WTC11 (cell line): Measurements from ENCODE around the gene LIMS1. TPM values are rescaled to one million over a fixed set of nuclear protein-coding genes. Genes with fewer than 3 reads are reported as not detected.
A peak's percentile ranks its signal among the peaks of the same experiment; 100 is the strongest.

Source experiments
- ATAC-seq: fragments of 200-7000 bp; cut with Tn5 transposase; 2 replicates; pipeline ENCODE4 v1.10.0; 2021; ENCODE audit warnings: mild to moderate bottlenecking, moderate library complexity
- CTCF ChIA-PET: fragments of 300-600 bp; sonication (Branson Sonifier 250); formaldehyde crosslinking; loops from one replicate; lab custom pipeline; 2021; ENCODE audit warnings: antibody characterized with exemption; lab: Charles Lee
- POLR2A ChIA-PET: fragments of 350-600 bp; sonication (Branson Sonifier 250); formaldehyde crosslinking; loops from one replicate; lab custom pipeline; 2021; ENCODE audit warnings: antibody characterized with exemption; lab: Charles Lee
- DNase-seq: peaks from one replicate; pipeline ENCODE4 v3.0.0; 2021; ENCODE audit warnings: low spot score
- H3K27ac Mint-ChIP-seq: 2 replicates; pipeline ENCODE4 v1.8.0; 2021; ENCODE audit warnings: mixed read lengths
- H3K27me3 Mint-ChIP-seq: 2 replicates; pipeline ENCODE4 v1.8.0; 2021; ENCODE audit warnings: low read depth, mild to moderate bottlenecking, moderate library complexity, mixed read lengths
- H3K36me3 Mint-ChIP-seq: 2 replicates; pipeline ENCODE4 v1.8.0; 2021; ENCODE audit warnings: mixed read lengths
- H3K4me1 Mint-ChIP-seq: 2 replicates; pipeline ENCODE4 v1.8.0; 2022; ENCODE audit warnings: mixed read lengths
- H3K4me3 Mint-ChIP-seq: 2 replicates; pipeline ENCODE4 v1.8.0; 2021; ENCODE audit warnings: mild to moderate bottlenecking, moderate library complexity, mixed read lengths
- H3K9me3 Mint-ChIP-seq: 2 replicates; pipeline ENCODE4 v1.8.0; 2021; ENCODE audit warnings: mixed read lengths
- ESRRA ChIP-seq: sonication (generic); formaldehyde crosslinking; IDR thresholded peaks from 2 replicates; pipeline ENCODE4 v1.8.1; 2022; ENCODE audit warnings: mild to moderate bottlenecking, missing genetic modification reagents, borderline replicate concordance
- KAT7 ChIP-seq: sonication (generic); formaldehyde crosslinking; IDR thresholded peaks from 2 replicates; pipeline ENCODE4 v1.8.1; 2023; ENCODE audit warnings: missing genetic modification reagents, mild to moderate bottlenecking, borderline replicate concordance
- NFE2L1 ChIP-seq: sonication (generic); formaldehyde crosslinking; IDR thresholded peaks from 2 replicates; pipeline ENCODE4 v1.8.1; 2023; ENCODE audit warnings: missing genetic modification reagents
- NR2C2 ChIP-seq: sonication (generic); formaldehyde crosslinking; IDR thresholded peaks from 2 replicates; pipeline ENCODE4 v1.8.0; 2022; ENCODE audit warnings: mild to moderate bottlenecking, missing genetic modification reagents
- PRRX2 ChIP-seq: fragments of 250-450 bp; sonication (Bioruptor Pico); IDR thresholded peaks from 2 replicates; pipeline ENCODE4 v1.8.0; 2021; ENCODE audit warnings: mild to moderate bottlenecking
- RORB ChIP-seq: fragments of 250-450 bp; sonication (Bioruptor Pico); IDR thresholded peaks from 2 replicates; pipeline ENCODE4 v1.9.0; 2021; ENCODE audit warnings: mild to moderate bottlenecking
- SP1 ChIP-seq: sonication (generic); formaldehyde crosslinking; conservative IDR thresholded peaks from 2 replicates; pipeline ENCODE4 v1.8.1; 2022; ENCODE audit warnings: missing genetic modification reagents
- TEAD1 ChIP-seq: sonication (generic); formaldehyde crosslinking; IDR thresholded peaks from 2 replicates; pipeline ENCODE4 v1.8.0; 2022; ENCODE audit warnings: mild to moderate bottlenecking, missing genetic modification reagents
- ZBTB21 ChIP-seq: sonication (generic); formaldehyde crosslinking; IDR thresholded peaks from 2 replicates; pipeline ENCODE4 v1.8.1; 2023; ENCODE audit warnings: mild to moderate bottlenecking, missing genetic modification reagents, borderline replicate concordance
- ZNF317 ChIP-seq: sonication (generic); formaldehyde crosslinking; IDR thresholded peaks from 2 replicates; pipeline ENCODE4 v1.8.1; 2023; ENCODE audit warnings: low read depth, mild to moderate bottlenecking, moderate library complexity, missing genetic modification reagents, borderline replicate concordance
- total RNA-seq: library from RNA; stranded (reverse); gene quantifications from 3 replicates; pipeline ENCODE4 v1.2.3, GENCODE V29; 2021
- TF ChIP-seq, protein P1 (sequence below): fragments of 250-450 bp; sonication (Bioruptor Pico); IDR thresholded peaks from 2 replicates; pipeline ENCODE4 v2.1.2; 2022; ENCODE audit warnings: mild to moderate bottlenecking, moderate library complexity
- TF ChIP-seq, protein P2 (sequence below): fragments of 250-450 bp; sonication (Bioruptor Pico); IDR thresholded peaks from 2 replicates; pipeline ENCODE4 v1.8.0; 2021; ENCODE audit warnings: mild to moderate bottlenecking
- TF ChIP-seq, protein P3 (sequence below): fragments of 200-600 bp; IDR thresholded peaks from 2 replicates; pipeline ENCODE4 v1.8.0; 2022; ENCODE audit warnings: antibody characterized with exemption
- TF ChIP-seq, protein P4 (sequence below): sonication (generic); formaldehyde crosslinking; IDR thresholded peaks from 2 replicates; pipeline ENCODE4 v1.8.0; 2022; ENCODE audit warnings: mild to moderate bottlenecking, missing genetic modification reagents
- TF ChIP-seq, protein P5 (sequence below): sonication (generic); formaldehyde crosslinking; IDR thresholded peaks from 2 replicates; pipeline ENCODE4 v1.8.0; 2022; ENCODE audit warnings: missing genetic modification reagents
- TF ChIP-seq, protein P6 (sequence below): fragments of 250-450 bp; sonication (Bioruptor Pico); IDR thresholded peaks from 2 replicates; pipeline ENCODE4 v1.9.0; 2021; ENCODE audit warnings: mild to moderate bottlenecking, borderline replicate concordance
- TF ChIP-seq, protein P7 (sequence below): fragments of 250-450 bp; sonication (Bioruptor Pico); conservative IDR thresholded peaks from 2 replicates; pipeline ENCODE4 v1.9.0; 2021; ENCODE audit warnings: mild to moderate bottlenecking
- TF ChIP-seq, protein P8 (sequence below): sonication (generic); formaldehyde crosslinking; IDR thresholded peaks from 2 replicates; pipeline ENCODE4 v1.8.1; 2022; ENCODE audit warnings: missing genetic modification reagents, borderline replicate concordance

LIMS1 gene
- total RNA-seq, 1 experiment from 2014 or later, result 50.6 TPM

DNA sequence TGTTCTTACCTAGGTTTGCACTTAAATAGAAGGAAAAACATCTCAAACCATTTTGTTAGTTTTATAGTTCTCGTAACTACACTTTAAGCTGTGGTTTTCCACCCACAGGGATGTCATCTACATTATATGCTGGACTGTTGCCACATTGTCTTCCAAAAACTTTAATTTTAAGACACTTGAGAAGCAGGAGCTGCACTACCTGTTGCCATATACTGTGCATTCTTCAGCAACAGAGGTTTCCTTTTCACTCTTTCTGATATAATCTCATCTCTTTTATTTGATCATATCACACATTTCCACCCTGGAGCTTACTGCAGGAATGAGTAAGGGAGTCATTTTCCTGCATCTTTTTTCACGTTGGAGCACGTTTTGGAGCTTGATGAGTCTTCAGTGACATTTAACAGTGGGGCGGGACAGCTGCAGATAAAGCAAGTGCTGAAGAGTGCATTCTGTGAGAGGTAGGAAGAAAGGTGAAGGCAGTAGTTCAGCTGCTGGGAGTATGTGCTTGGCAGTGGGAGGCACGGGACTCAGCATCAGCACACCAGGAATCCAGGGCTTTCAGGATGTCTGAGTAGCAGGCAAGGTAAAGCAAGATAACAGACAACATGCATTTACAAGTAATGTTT lies 3.8 kb downstream of the LIMS1 start (continued):
- TF ChIP-seq ZBTB21 (CRISPR knock-in tag) (no peak), PRRX2 (no peak), KAT7 (CRISPR knock-in tag) (no peak), SP1 (CRISPR knock-in tag) (no peak)
- TF ChIP-seq, protein P1, sequence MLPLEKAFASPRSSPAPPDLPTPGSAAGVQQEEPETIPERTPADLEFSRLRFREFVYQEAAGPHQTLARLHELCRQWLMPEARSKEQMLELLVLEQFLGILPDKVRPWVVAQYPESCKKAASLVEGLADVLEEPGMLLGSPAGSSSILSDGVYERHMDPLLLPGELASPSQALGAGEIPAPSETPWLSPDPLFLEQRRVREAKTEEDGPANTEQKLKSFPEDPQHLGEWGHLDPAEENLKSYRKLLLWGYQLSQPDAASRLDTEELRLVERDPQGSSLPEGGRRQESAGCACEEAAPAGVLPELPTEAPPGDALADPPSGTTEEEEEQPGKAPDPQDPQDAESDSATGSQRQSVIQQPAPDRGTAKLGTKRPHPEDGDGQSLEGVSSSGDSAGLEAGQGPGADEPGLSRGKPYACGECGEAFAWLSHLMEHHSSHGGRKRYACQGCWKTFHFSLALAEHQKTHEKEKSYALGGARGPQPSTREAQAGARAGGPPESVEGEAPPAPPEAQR, result no peak

DNA sequence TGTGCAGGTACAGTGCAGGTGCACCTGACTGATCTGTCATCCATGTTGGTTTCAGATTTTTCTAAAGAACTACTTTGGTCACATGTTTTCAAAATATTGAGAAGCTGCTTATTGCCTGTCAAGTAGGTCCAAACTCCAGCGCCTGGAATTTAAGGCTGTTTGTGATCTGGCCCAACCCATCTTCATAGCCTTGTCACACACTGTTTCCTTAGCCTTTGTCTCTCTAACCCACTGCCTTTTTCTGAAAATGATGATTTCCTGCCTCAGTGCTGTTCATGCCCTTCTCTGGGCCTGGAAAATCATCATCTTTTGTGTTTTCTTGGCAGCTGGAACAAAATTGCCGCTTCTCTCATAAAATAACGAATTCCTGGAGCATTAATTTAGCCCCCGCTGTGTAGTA lies 7.2 kb downstream of the LIMS1 start:
- no peak overlapping the region for H3K4me3 Mint-ChIP-seq
- H3K4me1 Mint-ChIP-seq, result peaks cover 24% of the 10 kb centered on the region
- no peaks in the 10 kb centered on the region for H3K27me3 Mint-ChIP-seq
- CTCF ChIA-PET, result interaction anchor here (2.4 kb wide), 1 partner anchor 95 kb away, joined by 13 read pairs; no protein-coding TSS in a partner anchor
- DNase-seq, result no peak
- POLR2A ChIA-PET, result no interaction called here
- no peak for ATAC-seq
- peaks cover 16% of the 10 kb centered on the region for H3K9me3 Mint-ChIP-seq
- peaks cover 24% of the 10 kb centered on the region for H3K36me3 Mint-ChIP-seq
- peak overlapping the region; percentile 57 for H3K27ac Mint-ChIP-seq
- TF ChIP-seq, protein P2, sequence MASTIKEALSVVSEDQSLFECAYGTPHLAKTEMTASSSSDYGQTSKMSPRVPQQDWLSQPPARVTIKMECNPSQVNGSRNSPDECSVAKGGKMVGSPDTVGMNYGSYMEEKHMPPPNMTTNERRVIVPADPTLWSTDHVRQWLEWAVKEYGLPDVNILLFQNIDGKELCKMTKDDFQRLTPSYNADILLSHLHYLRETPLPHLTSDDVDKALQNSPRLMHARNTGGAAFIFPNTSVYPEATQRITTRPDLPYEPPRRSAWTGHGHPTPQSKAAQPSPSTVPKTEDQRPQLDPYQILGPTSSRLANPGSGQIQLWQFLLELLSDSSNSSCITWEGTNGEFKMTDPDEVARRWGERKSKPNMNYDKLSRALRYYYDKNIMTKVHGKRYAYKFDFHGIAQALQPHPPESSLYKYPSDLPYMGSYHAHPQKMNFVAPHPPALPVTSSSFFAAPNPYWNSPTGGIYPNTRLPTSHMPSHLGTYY (CRISPR knock-in tag), result no peak
- TF ChIP-seq ESRRA (no peak), NFE2L1 (CRISPR knock-in tag) (no peak), NR2C2 (CRISPR knock-in tag) (no peak), RORB (no peak), TEAD1 (CRISPR knock-in tag) (no peak), ZNF317 (no peak), KAT7 (CRISPR knock-in tag) (no peak)
- TF ChIP-seq, protein P3, sequence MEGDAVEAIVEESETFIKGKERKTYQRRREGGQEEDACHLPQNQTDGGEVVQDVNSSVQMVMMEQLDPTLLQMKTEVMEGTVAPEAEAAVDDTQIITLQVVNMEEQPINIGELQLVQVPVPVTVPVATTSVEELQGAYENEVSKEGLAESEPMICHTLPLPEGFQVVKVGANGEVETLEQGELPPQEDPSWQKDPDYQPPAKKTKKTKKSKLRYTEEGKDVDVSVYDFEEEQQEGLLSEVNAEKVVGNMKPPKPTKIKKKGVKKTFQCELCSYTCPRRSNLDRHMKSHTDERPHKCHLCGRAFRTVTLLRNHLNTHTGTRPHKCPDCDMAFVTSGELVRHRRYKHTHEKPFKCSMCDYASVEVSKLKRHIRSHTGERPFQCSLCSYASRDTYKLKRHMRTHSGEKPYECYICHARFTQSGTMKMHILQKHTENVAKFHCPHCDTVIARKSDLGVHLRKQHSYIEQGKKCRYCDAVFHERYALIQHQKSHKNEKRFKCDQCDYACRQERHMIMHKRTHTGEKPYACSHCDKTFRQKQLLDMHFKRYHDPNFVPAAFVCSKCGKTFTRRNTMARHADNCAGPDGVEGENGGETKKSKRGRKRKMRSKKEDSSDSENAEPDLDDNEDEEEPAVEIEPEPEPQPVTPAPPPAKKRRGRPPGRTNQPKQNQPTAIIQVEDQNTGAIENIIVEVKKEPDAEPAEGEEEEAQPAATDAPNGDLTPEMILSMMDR, result no peak
- TF ChIP-seq, protein P4, sequence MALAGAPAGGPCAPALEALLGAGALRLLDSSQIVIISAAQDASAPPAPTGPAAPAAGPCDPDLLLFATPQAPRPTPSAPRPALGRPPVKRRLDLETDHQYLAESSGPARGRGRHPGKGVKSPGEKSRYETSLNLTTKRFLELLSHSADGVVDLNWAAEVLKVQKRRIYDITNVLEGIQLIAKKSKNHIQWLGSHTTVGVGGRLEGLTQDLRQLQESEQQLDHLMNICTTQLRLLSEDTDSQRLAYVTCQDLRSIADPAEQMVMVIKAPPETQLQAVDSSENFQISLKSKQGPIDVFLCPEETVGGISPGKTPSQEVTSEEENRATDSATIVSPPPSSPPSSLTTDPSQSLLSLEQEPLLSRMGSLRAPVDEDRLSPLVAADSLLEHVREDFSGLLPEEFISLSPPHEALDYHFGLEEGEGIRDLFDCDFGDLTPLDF (CRISPR knock-in tag), result no peak
- TF ChIP-seq, protein P5, sequence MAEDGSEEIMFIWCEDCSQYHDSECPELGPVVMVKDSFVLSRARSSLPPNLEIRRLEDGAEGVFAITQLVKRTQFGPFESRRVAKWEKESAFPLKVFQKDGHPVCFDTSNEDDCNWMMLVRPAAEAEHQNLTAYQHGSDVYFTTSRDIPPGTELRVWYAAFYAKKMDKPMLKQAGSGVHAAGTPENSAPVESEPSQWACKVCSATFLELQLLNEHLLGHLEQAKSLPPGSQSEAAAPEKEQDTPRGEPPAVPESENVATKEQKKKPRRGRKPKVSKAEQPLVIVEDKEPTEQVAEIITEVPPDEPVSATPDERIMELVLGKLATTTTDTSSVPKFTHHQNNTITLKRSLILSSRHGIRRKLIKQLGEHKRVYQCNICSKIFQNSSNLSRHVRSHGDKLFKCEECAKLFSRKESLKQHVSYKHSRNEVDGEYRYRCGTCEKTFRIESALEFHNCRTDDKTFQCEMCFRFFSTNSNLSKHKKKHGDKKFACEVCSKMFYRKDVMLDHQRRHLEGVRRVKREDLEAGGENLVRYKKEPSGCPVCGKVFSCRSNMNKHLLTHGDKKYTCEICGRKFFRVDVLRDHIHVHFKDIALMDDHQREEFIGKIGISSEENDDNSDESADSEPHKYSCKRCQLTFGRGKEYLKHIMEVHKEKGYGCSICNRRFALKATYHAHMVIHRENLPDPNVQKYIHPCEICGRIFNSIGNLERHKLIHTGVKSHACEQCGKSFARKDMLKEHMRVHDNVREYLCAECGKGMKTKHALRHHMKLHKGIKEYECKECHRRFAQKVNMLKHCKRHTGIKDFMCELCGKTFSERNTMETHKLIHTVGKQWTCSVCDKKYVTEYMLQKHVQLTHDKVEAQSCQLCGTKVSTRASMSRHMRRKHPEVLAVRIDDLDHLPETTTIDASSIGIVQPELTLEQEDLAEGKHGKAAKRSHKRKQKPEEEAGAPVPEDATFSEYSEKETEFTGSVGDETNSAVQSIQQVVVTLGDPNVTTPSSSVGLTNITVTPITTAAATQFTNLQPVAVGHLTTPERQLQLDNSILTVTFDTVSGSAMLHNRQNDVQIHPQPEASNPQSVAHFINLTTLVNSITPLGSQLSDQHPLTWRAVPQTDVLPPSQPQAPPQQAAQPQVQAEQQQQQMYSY (CRISPR knock-in tag), result no peak
- TF ChIP-seq, protein P6, sequence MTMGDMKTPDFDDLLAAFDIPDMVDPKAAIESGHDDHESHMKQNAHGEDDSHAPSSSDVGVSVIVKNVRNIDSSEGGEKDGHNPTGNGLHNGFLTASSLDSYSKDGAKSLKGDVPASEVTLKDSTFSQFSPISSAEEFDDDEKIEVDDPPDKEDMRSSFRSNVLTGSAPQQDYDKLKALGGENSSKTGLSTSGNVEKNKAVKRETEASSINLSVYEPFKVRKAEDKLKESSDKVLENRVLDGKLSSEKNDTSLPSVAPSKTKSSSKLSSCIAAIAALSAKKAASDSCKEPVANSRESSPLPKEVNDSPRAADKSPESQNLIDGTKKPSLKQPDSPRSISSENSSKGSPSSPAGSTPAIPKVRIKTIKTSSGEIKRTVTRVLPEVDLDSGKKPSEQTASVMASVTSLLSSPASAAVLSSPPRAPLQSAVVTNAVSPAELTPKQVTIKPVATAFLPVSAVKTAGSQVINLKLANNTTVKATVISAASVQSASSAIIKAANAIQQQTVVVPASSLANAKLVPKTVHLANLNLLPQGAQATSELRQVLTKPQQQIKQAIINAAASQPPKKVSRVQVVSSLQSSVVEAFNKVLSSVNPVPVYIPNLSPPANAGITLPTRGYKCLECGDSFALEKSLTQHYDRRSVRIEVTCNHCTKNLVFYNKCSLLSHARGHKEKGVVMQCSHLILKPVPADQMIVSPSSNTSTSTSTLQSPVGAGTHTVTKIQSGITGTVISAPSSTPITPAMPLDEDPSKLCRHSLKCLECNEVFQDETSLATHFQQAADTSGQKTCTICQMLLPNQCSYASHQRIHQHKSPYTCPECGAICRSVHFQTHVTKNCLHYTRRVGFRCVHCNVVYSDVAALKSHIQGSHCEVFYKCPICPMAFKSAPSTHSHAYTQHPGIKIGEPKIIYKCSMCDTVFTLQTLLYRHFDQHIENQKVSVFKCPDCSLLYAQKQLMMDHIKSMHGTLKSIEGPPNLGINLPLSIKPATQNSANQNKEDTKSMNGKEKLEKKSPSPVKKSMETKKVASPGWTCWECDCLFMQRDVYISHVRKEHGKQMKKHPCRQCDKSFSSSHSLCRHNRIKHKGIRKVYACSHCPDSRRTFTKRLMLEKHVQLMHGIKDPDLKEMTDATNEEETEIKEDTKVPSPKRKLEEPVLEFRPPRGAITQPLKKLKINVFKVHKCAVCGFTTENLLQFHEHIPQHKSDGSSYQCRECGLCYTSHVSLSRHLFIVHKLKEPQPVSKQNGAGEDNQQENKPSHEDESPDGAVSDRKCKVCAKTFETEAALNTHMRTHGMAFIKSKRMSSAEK (CRISPR knock-in tag), result no peak
- TF ChIP-seq, protein P7, sequence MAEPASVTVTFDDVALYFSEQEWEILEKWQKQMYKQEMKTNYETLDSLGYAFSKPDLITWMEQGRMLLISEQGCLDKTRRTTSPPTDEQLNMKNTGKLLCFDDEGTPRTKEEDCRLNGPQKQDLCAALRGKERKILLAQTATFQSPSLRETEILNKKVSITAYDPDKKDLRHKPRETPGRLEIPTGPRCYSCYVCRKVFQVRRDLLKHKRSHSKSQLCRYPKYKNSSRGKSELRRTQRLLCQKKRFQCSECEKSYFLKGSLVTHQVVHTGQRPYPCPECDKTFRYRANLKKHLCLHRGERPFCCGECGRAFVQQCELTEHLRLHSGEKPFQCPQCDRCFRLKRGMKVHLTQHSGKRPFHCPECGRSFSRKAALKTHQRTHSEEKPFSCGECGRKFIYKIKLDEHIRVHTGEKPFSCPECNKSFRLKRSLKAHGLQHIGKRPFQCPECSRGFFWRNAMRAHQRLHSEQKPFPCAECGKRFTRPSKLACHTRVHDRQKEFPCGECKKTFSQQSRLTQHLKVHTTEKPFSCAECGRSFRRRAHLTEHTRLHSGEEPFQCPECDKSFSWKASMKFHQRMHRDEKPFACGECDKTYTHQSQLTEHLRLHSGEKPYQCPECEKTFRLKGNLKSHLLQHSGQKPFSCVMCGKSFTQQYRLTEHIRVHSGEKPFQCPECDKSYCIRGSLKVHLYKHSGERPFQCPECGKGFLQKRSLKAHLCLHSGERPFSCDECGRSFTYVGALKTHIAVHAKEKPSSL (CRISPR knock-in tag), result no peak
- TF ChIP-seq, protein P8, sequence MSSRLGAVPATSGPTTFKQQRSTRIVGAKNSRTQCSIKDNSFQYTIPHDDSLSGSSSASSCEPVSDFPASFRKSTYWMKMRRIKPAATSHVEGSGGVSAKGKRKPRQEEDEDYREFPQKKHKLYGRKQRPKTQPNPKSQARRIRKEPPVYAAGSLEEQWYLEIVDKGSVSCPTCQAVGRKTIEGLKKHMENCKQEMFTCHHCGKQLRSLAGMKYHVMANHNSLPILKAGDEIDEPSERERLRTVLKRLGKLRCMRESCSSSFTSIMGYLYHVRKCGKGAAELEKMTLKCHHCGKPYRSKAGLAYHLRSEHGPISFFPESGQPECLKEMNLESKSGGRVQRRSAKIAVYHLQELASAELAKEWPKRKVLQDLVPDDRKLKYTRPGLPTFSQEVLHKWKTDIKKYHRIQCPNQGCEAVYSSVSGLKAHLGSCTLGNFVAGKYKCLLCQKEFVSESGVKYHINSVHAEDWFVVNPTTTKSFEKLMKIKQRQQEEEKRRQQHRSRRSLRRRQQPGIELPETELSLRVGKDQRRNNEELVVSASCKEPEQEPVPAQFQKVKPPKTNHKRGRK, result no peak
